Prostate gland (tissue), 2 donors: Measurements from ENCODE around the gene HLTF.

Source experiments
- CTCF ChIP-seq, 4 experiments: fragments of 200-600 bp in 2 of 4; fragments of 450-650 bp in 2 of 4; sonication (generic) in 2 of 4; IDR thresholded peaks; 1 replicate in 3 of 4; 2 replicates in 1 of 4; pipeline ENCODE4 v1.5.1; 2016 to 2019; ENCODE audit warnings: antibody characterized with exemption in 4 of 4, mild to moderate bottlenecking in 2 of 4, moderate library complexity in 2 of 4
- POLR2A ChIP-seq: fragments of 450-650 bp; IDR thresholded peaks from one replicate; pipeline ENCODE4 v1.6.1; 2016; ENCODE audit warnings: antibody characterized with exemption, mild to moderate bottlenecking
- POLR2AphosphoS5 ChIP-seq: sonication (generic); formaldehyde crosslinking; IDR thresholded peaks from one replicate; pipeline ENCODE4 v1.6.1; 2017; ENCODE audit warnings: antibody characterized with exemption

DNA sequence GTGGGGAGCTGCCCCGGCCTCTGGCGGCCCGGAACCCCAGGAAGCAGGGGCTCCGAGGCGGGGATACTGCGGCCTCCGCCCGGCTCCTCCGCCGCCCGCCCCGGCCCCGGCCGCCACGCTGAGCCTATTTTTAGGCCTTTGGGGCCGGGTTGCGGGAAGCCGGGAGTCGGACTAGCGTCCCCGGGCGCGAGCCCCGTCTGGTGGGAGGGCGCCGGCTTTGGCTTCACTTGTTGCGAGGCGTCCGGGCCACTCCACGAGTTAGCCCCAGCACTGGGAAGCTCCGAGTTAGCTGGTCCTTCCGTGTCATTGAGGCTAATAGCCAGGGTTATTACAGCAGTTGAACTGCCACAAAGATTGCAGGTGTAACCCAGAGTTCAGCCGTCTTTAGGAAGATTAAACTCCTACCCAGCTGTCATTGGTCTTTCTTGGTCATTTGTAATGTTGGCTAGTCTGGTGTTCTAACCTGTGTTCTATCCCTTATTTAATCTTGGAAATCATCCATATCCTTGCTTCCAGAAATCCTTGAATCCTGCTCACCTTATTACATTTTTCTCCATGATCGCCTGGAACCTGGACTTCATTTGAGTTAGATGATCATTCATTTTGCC, 94.2 kb downstream of the HLTF start:
- TF ChIP-seq CTCF (IDR thresholded peaks at IDR 0.05) (no peak), POLR2AphosphoS5 (no peak), POLR2A (no peak)
